HepG2 (cell line): ENCODE measurements around the gene HSPA1A. TPM values are rescaled to one million over a fixed set of nuclear protein-coding genes. Genes with fewer than 3 reads are reported as not detected.

Experiments used
- AHDC1 ChIP-seq: sonication (generic); formaldehyde crosslinking; IDR thresholded peaks from 2 replicates; pipeline ENCODE4 v1.5.1; 2020; ENCODE audit warnings: mild to moderate bottlenecking, missing genetic modification reagents, borderline replicate concordance
- FOSL2 ChIP-seq: sonication (generic); formaldehyde crosslinking; IDR thresholded peaks from 2 replicates; pipeline ENCODE4 v1.4.0; 2020; ENCODE audit warnings: missing genetic modification reagents
- HOXA9 ChIP-seq: sonication (generic); formaldehyde crosslinking; IDR thresholded peaks from 2 replicates; pipeline ENCODE4 v1.8.1; 2022; ENCODE audit warnings: missing genetic modification reagents, mild to moderate bottlenecking, moderate library complexity, borderline replicate concordance
- MAF1 ChIP-seq: sonication (generic); formaldehyde crosslinking; IDR thresholded peaks from 2 replicates; pipeline ENCODE4 v1.5.0; 2020; ENCODE audit warnings: missing genetic modification reagents, borderline replicate concordance
- MEF2D ChIP-seq: sonication (generic); formaldehyde crosslinking; IDR thresholded peaks from 2 replicates; pipeline ENCODE4 v1.5.1; 2020; ENCODE audit warnings: mild to moderate bottlenecking, missing genetic modification reagents
- PAWR ChIP-seq: sonication (generic); formaldehyde crosslinking; IDR thresholded peaks from 2 replicates; pipeline ENCODE4 v1.4.0; 2020; ENCODE audit warnings: missing genetic modification reagents, mild to moderate bottlenecking, borderline replicate concordance
- REPIN1 ChIP-seq: sonication (generic); formaldehyde crosslinking; IDR thresholded peaks from 2 replicates; pipeline ENCODE4 v1.8.0; 2022; ENCODE audit warnings: missing genetic modification reagents, low read depth, mild to moderate bottlenecking, borderline replicate concordance
- SKIL ChIP-seq: sonication (generic); formaldehyde crosslinking; IDR thresholded peaks from 2 replicates; pipeline ENCODE4 v1.8.0; 2022; ENCODE audit warnings: missing genetic modification reagents, mild to moderate bottlenecking, moderate library complexity, borderline replicate concordance
- SRF ChIP-seq: IDR thresholded peaks from 2 replicates; pipeline ENCODE4 v1.6.1; 2011; ENCODE audit warnings: mild to moderate bottlenecking, low read depth, low read length, moderate library complexity
- ZBTB26 ChIP-seq: IDR thresholded peaks from 2 replicates; pipeline ENCODE4 v1.6.1; 2016; ENCODE audit warnings: missing compliant biosample characterization, missing genetic modification reagents, borderline replicate concordance
- ZFP90 ChIP-seq: sonication (generic); formaldehyde crosslinking; IDR thresholded peaks from 2 replicates; pipeline ENCODE4 v1.8.0; 2022; ENCODE audit warnings: missing genetic modification reagents, mild to moderate bottlenecking, inconsistent platforms, borderline replicate concordance
- ZNF263 ChIP-seq: sonication (generic); formaldehyde crosslinking; IDR thresholded peaks from 2 replicates; pipeline ENCODE4 v1.4.0; 2020; ENCODE audit warnings: missing genetic modification reagents
- ZNF281 ChIP-seq: sonication (generic); formaldehyde crosslinking; IDR thresholded peaks from 2 replicates; pipeline ENCODE4 v1.4.0; 2020; ENCODE audit warnings: missing genetic modification reagents, borderline replicate concordance
- polyA plus RNA-seq, 8 experiments: library from polyadenylated mRNA; depleted of rRNA in 3 of 8; stranded (reverse) in 7 of 8; unstranded in 1 of 8; fragments of >200 nt; fragmentation: Illumina TruSeq in 4 of 8; extraction: Trizol in 4 of 8; gene quantifications; 2 replicates each; pipeline versions ENCODE4 v1.2.1 to v1.2.3, GENCODE V29; 2011 to 2016; ENCODE audit warnings: low read depth in 4 of 8, missing spikeins in 1 of 8, mixed read lengths in 1 of 8; ENCODE audit not compliant: insufficient read depth in 1 of 8
- total RNA-seq, 5 experiments: library from RNA; depleted of rRNA; stranded (reverse); fragments of >200 nt; fragmentation: Illumina TruSeq; extraction: Trizol; gene quantifications; 2 replicates each; pipeline ENCODE4 v1.2.3, GENCODE V29; 2016; ENCODE audit warnings: low read depth in 1 of 5

Gene HSPA1A
- total and polyA plus RNA-seq, 2 of the 13 experiments (the other 11 are each of a cell fraction or from before 2014, with no cell fraction given) = 44.5 to 85.0 TPM

GRCh38 chr6:31794294-31794865 is 21.0 kb upstream of the HSPA1A start (continued):
- peak; percentile 52 for TF ChIP-seq ZNF281 (CRISPR knock-in tag)
- TF ChIP-seq ZFP90 (CRISPR knock-in tag) = peak; percentile 61; the same call in 1 of the 2 replicates
- TF ChIP-seq MAF1 (CRISPR knock-in tag) = no peak
- 0 out of 2 replicates have a peak, but pooled peaks have one; percentile 18 for TF ChIP-seq REPIN1 (CRISPR knock-in tag)
- no peak for TF ChIP-seq FOSL2 (CRISPR knock-in tag)
- TF ChIP-seq ZBTB26 (CRISPR knock-in tag) = 0 out of 2 replicates have a peak, but pooled peaks have one; percentile 29
- no peak for TF ChIP-seq AHDC1 (CRISPR knock-in tag)
- 0 out of 2 replicates have a peak, but pooled peaks have one; percentile 10 for TF ChIP-seq MEF2D
- no peak for TF ChIP-seq PAWR
- no peak for TF ChIP-seq SRF
- no peak for TF ChIP-seq ZNF263 (CRISPR knock-in tag)
- TF ChIP-seq HOXA9 (CRISPR knock-in tag) = no peak
- TF ChIP-seq SKIL (CRISPR knock-in tag) = 0 out of 2 replicates have a peak, but pooled peaks have one; percentile 23
